Endodermal cell (in vitro differentiated cells): ENCODE data around the gene SP1. TPM values are rescaled to one million over a fixed set of nuclear protein-coding genes. Genes with fewer than 3 reads are reported as not detected.
"Not testable (repeated sequence)": the region's sequence is repeated elsewhere in the genome, so short reads cannot be mapped to it uniquely, and the experiment has no call there.

Source experiments
- DNase-seq: peaks from one replicate; pipeline ENCODE4 v3.0.0-alpha.2; 2017
- H3K27ac ChIP-seq: 2 replicates; pipeline ENCODE4 v1.5.1; 2013; ENCODE audit warnings: mild to moderate bottlenecking, low read depth, low read length, moderate library complexity
- H3K27me3 ChIP-seq: 2 replicates; pipeline ENCODE4 v1.6.1; 2013; ENCODE audit warnings: mild to moderate bottlenecking, low read length, moderate library complexity; ENCODE audit not compliant: insufficient read depth, control insufficient read depth, poor library complexity, severe bottlenecking
- H3K36me3 ChIP-seq: 2 replicates; pipeline ENCODE4 v1.7.0; 2013; ENCODE audit warnings: mild to moderate bottlenecking, low read length, moderate library complexity; ENCODE audit not compliant: control insufficient read depth, insufficient read depth
- H3K4me1 ChIP-seq: one replicate; pipeline ENCODE4 v1.7.0; 2013; ENCODE audit warnings: low read length; ENCODE audit not compliant: control insufficient read depth, insufficient read depth
- H3K4me3 ChIP-seq: 2 replicates; pipeline ENCODE4 v1.5.1; 2013; ENCODE audit warnings: mild to moderate bottlenecking, low read length, moderate library complexity
- H3K9ac ChIP-seq: 2 replicates; pipeline ENCODE4 v1.6.1; 2013; ENCODE audit warnings: mild to moderate bottlenecking, low read length, moderate library complexity; ENCODE audit not compliant: poor library complexity, severe bottlenecking; ENCODE audit errors: extremely low read depth
- H3K9me3 ChIP-seq: 2 replicates; pipeline ENCODE4 v1.6.1; 2013; ENCODE audit warnings: mild to moderate bottlenecking, low read length, moderate library complexity; ENCODE audit not compliant: control insufficient read depth
- H3K27ac Mint-ChIP-seq: 2 replicates; pipeline ENCODE4 v1.8.0; 2020; ENCODE audit warnings: mixed read lengths
- H3K27me3 Mint-ChIP-seq: 2 replicates; pipeline ENCODE4 v1.8.0; 2021; ENCODE audit warnings: mild to moderate bottlenecking, mixed read lengths; ENCODE audit not compliant: insufficient read depth
- H3K36me3 Mint-ChIP-seq: 2 replicates; pipeline ENCODE4 v1.8.0; 2020; ENCODE audit warnings: low read depth, mixed read lengths
- H3K4me1 Mint-ChIP-seq: 2 replicates; pipeline ENCODE4 v1.8.0; 2020; ENCODE audit warnings: mixed read lengths
- H3K4me3 Mint-ChIP-seq: 2 replicates; pipeline ENCODE4 v1.8.0; 2020; ENCODE audit warnings: mild to moderate bottlenecking, moderate library complexity, mixed read lengths
- H3K9me3 Mint-ChIP-seq: 2 replicates; pipeline ENCODE4 v1.8.0; 2020; ENCODE audit warnings: mild to moderate bottlenecking, mixed read lengths
- CTCF ChIP-seq: fragments of 200-600 bp; sonication (generic); conservative IDR thresholded peaks from 2 replicates; pipeline ENCODE4 v1.5.0; 2021; ENCODE audit warnings: antibody characterized with exemption, mild to moderate bottlenecking
- WGBS, 2 experiments: methylation state at CpG; one replicate each; pipeline versions ENCODE4 v1.1.5 to v1.1.7; 2013; ENCODE audit warnings: missing lambda C conversion rate in 2 of 2, mixed read lengths in 1 of 2; ENCODE audit not compliant: insufficient coverage in 1 of 2, insufficient read length in 1 of 2; 5-methylcytosine and 5-hydroxymethylcytosine counted together
- long read RNA-seq, 4 experiments: library from polyadenylated mRNA in 2 of 4; library from RNA in 1 of 4; library from capped mRNA in 1 of 4; stranded (forward) in 3 of 4; unstranded in 1 of 4; transcript quantifications; one replicate each; pipeline ENCODE4 v2.0.0, GENCODE V29; 2020 to 2021; ENCODE audit warnings: inconsistent platforms in 1 of 4
- polyA plus RNA-seq, 2 experiments: library from polyadenylated mRNA; stranded (reverse); fragments of 50-300 nt; gene quantifications; one replicate each; pipeline ENCODE4 v1.2.3, GENCODE V29; 2013
- total RNA-seq, 2 donors: library from RNA; stranded (reverse); fragmentation: NEBNext Ultra II Directional in 1 of 2; extraction: Animal tissue kit (Norgen Biotek cat#: 25700) in 1 of 2; gene quantifications; 2 replicates in 1 of 2; 3 replicates in 1 of 2; pipeline ENCODE4 v1.2.1, GENCODE V29; 2021

Gene SP1
- 10 to 100 TPM; 91.2 to 99.5 TPM for total RNA-seq
- polyA plus RNA-seq (2013, experiment 1 of 2), result 49.6 TPM
- 47.0 TPM for polyA plus RNA-seq (2013, experiment 2 of 2)
- long read RNA-seq, experiment 1, partial matches to known transcripts, result 1 of 17 reads
- long read RNA-seq, experiment 1, other reads (novel, unspliced or antisense), result 15 of 17 reads
- long read RNA-seq, experiment 2, transcript SP1-201 (6 exons, 2,846 nt), result major isoform, 8 of 58 reads
- long read RNA-seq, experiment 2, partial matches to known transcripts, result 29 of 58 reads
- long read RNA-seq, experiment 2, other reads (novel, unspliced or antisense), result 21 of 58 reads
- long read RNA-seq, experiment 3, partial matches to known transcripts, result 4 of 15 reads
- long read RNA-seq, experiment 3, other reads (novel, unspliced or antisense), result 10 of 15 reads
- long read RNA-seq, experiment 4, partial matches to known transcripts, result 1 of 6 reads
- long read RNA-seq, experiment 4, other reads (novel, unspliced or antisense), result 5 of 6 reads

- WGBS, 2 experiments, result 0 to 1% methylated on average over 1 to 53 of the region's 71 CpGs
Measured at GRCh38 chr12:53380104-53380793, at the start of gene SP1. Gene SP1, plus strand, starts transcription at chr12:53380176. Its CDS starts 116 bp downstream, at chr12:53380292.

GRCh38 chr12:53330671-53331070, 49.3 kb upstream of the SP1 start:
- Mint-ChIP-seq H3K9me3 (no peaks in the 10 kb centered on the region), H3K4me3 (no peak overlapping the region), H3K27me3 (peaks cover 56% of the 10 kb centered on the region), H3K27ac (no peak overlapping the region), H3K4me1 (peaks cover 10% of the 10 kb centered on the region), H3K36me3 (no peaks in the 10 kb centered on the region)
- Histone ChIP-seq H3K4me3 (no peak overlapping the region), H3K9ac (no peak overlapping the region), H3K27me3 (peaks cover 7% of the 10 kb centered on the region), H3K9me3 (no peaks in the 10 kb centered on the region), H3K4me1 (peaks cover 5% of the 10 kb centered on the region), H3K27ac (no peak overlapping the region), H3K36me3 (no peaks in the 10 kb centered on the region)
- 89 to 92% methylated on average over 5 of the region's 5 CpGs for WGBS, 2 experiments
- no peak for TF ChIP-seq CTCF
- no peak for DNase-seq

More at GRCh38 chr12:53380104-53380793, at the start of gene SP1:
- TF ChIP-seq CTCF, result no peak
- Histone ChIP-seq H3K27me3 (no peaks in the 10 kb centered on the region), H3K9me3 (no peaks in the 10 kb centered on the region), H3K4me3 (peak within 1 kb of the TSS; percentile 96), H3K9ac (peak within 1 kb of the TSS; percentile 83), H3K27ac (peak within 1 kb of the TSS; percentile 97), H3K4me1 (peaks cover 14% of the 10 kb centered on the region), H3K36me3 (peaks cover 29% of the 10 kb centered on the region)
- Mint-ChIP-seq H3K4me1 (peaks cover 37% of the 10 kb centered on the region), H3K4me3 (no peak within 1 kb of the TSS), H3K36me3 (peaks cover 27% of the 10 kb centered on the region), H3K27ac (peak within 1 kb of the TSS; percentile 94), H3K27me3 (no peaks in the 10 kb centered on the region), H3K9me3 (no peaks in the 10 kb centered on the region)
- DNase-seq, result peak; percentile 96

GRCh38 chr12:53332339-53332738, 47.6 kb upstream of the SP1 start:
- H3K4me1 Mint-ChIP-seq, H3K9me3 ChIP-seq, H3K4me3 ChIP-seq, H3K36me3 Mint-ChIP-seq, H3K9me3 Mint-ChIP-seq, H3K4me1 ChIP-seq, H3K27ac Mint-ChIP-seq, H3K27me3 ChIP-seq, H3K27ac ChIP-seq, H3K4me3 Mint-ChIP-seq, H3K36me3 ChIP-seq, DNase-seq, H3K9ac ChIP-seq: not testable (repeated sequence)
- H3K27me3 Mint-ChIP-seq, result peaks cover 50% of the 10 kb centered on the region
